WTC11 (cell line): ENCODE measurements around the gene USP17L27. TPM values are rescaled to one million over a fixed set of nuclear protein-coding genes. Genes with fewer than 3 reads are reported as not detected.

Source experiments
- total RNA-seq: library from RNA; stranded (reverse); gene quantifications from 3 replicates; pipeline ENCODE4 v1.2.3, GENCODE V29; 2021

The USP17L27 gene
- total RNA-seq, 1 experiment from 2014 or later = not detected

Other genes starting within 250 kb of the USP17L27 start
- 0.09 to 0.11 TPM in 2 of 3 replicates, not detected in the other for gene FAM90A26, start 173.7 kb upstream of the USP17L27 start, total RNA-seq
- gene USP17L10, start 133.5 kb upstream of the USP17L27 start, total RNA-seq = not detected in 3 replicates
- not detected in 3 replicates for gene USP17L11, start 128.7 kb upstream of the USP17L27 start, total RNA-seq
- gene USP17L12, start 124.0 kb upstream of the USP17L27 start, total RNA-seq = not detected in 3 replicates
- not detected in 3 replicates for gene USP17L13, start 119.3 kb upstream of the USP17L27 start, total RNA-seq
- gene USP17L15, start 109.8 kb upstream of the USP17L27 start, total RNA-seq = not detected in 3 replicates
- gene USP17L17, start 100.3 kb upstream of the USP17L27 start, total RNA-seq = not detected in 3 replicates
- gene USP17L18, start 95.5 kb upstream of the USP17L27 start, total RNA-seq = not detected in 3 replicates
- gene USP17L19, start 90.8 kb upstream of the USP17L27 start, total RNA-seq = not detected in 3 replicates
- gene USP17L20, start 86.0 kb upstream of the USP17L27 start, total RNA-seq = not detected in 3 replicates
- gene USP17L21, start 81.3 kb upstream of the USP17L27 start, total RNA-seq = not detected in 3 replicates
- gene USP17L22, start 76.5 kb upstream of the USP17L27 start, total RNA-seq = not detected in 3 replicates
- not detected in 3 replicates for gene USP17L24, start 19.0 kb upstream of the USP17L27 start, total RNA-seq
- gene USP17L25, start 14.2 kb upstream of the USP17L27 start, total RNA-seq = not detected in 3 replicates
- not detected in 3 replicates for gene USP17L26, start 9.5 kb upstream of the USP17L27 start, total RNA-seq
- gene USP17L5, start 4.7 kb upstream of the USP17L27 start, total RNA-seq = not detected in 3 replicates
- gene USP17L28, start 4.7 kb downstream of the USP17L27 start, total RNA-seq = not detected in 3 replicates
- gene USP17L29, start 9.5 kb downstream of the USP17L27 start, total RNA-seq = not detected in 3 replicates
- not detected in 3 replicates for gene USP17L30, start 19.0 kb downstream of the USP17L27 start, total RNA-seq
- gene DEFB131A, start 100.3 kb downstream of the USP17L27 start, total RNA-seq = not detected in 3 replicates